Measurements from ENCODE around the gene ZP2. TPM values are rescaled to one million over a fixed set of nuclear protein-coding genes. Genes with fewer than 3 reads are reported as not detected.

ZP2 gene
- total RNA-seq, 5 donors from 2014 or later (not counting 1 experiment from before 2014, with no cell fraction given): not detected

DNA sequence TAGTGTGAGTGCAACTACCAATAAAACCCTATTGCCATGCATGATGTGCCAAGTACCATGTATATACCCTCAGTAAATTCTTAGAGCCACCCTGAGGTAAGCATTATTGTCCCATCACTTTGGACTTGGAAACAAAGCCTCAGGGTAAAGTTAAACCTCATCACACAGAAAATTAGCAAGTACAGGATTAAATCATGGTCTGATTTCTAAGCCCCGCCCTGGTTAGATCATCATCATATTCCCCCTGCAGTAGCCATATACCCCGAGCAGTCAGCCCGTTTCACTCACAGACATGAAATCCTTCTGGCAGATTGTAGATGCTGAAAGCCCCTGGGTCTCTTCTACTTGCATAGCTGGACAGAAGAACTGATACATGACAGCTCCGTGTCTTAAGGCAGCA, 4.8 kb downstream of the ZP2 start:
- DNase-seq (no peak), ATAC-seq (replicated peaks in 1 of 4) (no peak)
- no peaks in the 10 kb centered on the region for H3K36me3 ChIP-seq (ENCODE audit: control insufficient read depth in 2 of 2, extremely low read depth in 1 of 2, insufficient read depth in 1 of 2, low read length in 1 of 2)
- Mint-ChIP-seq H3K4me1 (no peaks in the 10 kb centered on the region), H3K36me3 (no peaks in the 10 kb centered on the region), H3K27ac (no peak overlapping the region), H3K27me3 (peaks cover 17 to 24% of the 10 kb centered on the region in 2 donors), H3K4me3 (no peak overlapping the region), H3K9me3 (no peaks in the 10 kb centered on the region)
- ChIA-PET CTCF (no interaction called here), POLR2A (no interaction called here)
- peaks cover 5 to 6% of the 10 kb centered on the region in 2 experiments for H3K27me3 ChIP-seq (replicated peaks in 1 of 2; ENCODE audit: control insufficient read depth in 2 of 2, extremely low read depth in 1 of 2, insufficient read depth in 2 of 2, low read length in 1 of 2)
- H3K9me3 ChIP-seq: no peaks in the 10 kb centered on the region
- no peak overlapping the region for H3K27ac ChIP-seq (ENCODE audit: low read length)
- no peaks in the 10 kb centered on the region for H3K4me1 ChIP-seq (ENCODE audit: control insufficient read depth in 1 of 2, extremely low read depth in 1 of 2, insufficient read depth in 2 of 2, low read length in 2 of 2)
- WGBS (ENCODE audit: insufficient coverage): 81% methylated on average over 3 of the region's 4 CpGs
- H3K4me3 ChIP-seq (ENCODE audit: control insufficient read depth in 1 of 2, extremely low read depth in 1 of 2, low read length in 1 of 2): no peak overlapping the region

DNA sequence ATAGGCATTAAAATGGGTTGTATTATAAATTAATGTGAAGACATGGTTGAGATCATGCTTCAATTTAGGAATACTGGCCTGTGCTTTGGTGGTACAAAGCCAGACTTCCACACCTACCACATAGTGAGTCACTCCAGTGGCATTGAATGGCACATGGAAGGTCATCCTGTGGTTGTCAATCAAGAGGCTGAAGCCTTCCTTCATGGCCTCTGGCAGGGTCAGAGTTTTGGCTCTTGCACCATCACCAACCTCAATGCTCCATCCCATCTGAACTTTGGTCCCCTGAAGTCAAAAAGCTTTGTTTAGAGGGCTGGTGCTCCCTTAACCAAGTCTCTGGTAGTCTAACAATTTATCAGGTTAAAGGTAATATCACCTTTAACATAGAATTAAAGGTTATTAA, 6.1 kb downstream of the ZP2 start:
- Histone ChIP-seq H3K27me3 (replicated peaks in 1 of 2; ENCODE audit: control insufficient read depth in 2 of 2, extremely low read depth in 1 of 2, insufficient read depth in 2 of 2, low read length in 1 of 2) (peaks cover 2 to 6% of the 10 kb centered on the region in 2 experiments), H3K27ac (ENCODE audit: low read length) (no peak overlapping the region), H3K36me3 (ENCODE audit: control insufficient read depth in 2 of 2, extremely low read depth in 1 of 2, insufficient read depth in 1 of 2, low read length in 1 of 2) (no peaks in the 10 kb centered on the region), H3K4me3 (ENCODE audit: control insufficient read depth in 1 of 2, extremely low read depth in 1 of 2, low read length in 1 of 2) (no peak overlapping the region), H3K4me1 (ENCODE audit: control insufficient read depth in 1 of 2, extremely low read depth in 1 of 2, insufficient read depth in 2 of 2, low read length in 2 of 2) (no peaks in the 10 kb centered on the region), H3K9me3 (no peaks in the 10 kb centered on the region)
- H3K27me3 Mint-ChIP-seq: peaks cover 19 to 24% of the 10 kb centered on the region in 2 donors
- H3K27ac Mint-ChIP-seq: no peak overlapping the region
- no peaks in the 10 kb centered on the region for H3K9me3 Mint-ChIP-seq
- no peak overlapping the region for H3K4me3 Mint-ChIP-seq
- CTCF ChIA-PET: no interaction called here
- DNase-seq (no peak), ATAC-seq (replicated peaks in 1 of 4) (no peak)
- H3K4me1 Mint-ChIP-seq: no peaks in the 10 kb centered on the region
- POLR2A ChIA-PET: no interaction called here
- H3K36me3 Mint-ChIP-seq: no peaks in the 10 kb centered on the region

DNA sequence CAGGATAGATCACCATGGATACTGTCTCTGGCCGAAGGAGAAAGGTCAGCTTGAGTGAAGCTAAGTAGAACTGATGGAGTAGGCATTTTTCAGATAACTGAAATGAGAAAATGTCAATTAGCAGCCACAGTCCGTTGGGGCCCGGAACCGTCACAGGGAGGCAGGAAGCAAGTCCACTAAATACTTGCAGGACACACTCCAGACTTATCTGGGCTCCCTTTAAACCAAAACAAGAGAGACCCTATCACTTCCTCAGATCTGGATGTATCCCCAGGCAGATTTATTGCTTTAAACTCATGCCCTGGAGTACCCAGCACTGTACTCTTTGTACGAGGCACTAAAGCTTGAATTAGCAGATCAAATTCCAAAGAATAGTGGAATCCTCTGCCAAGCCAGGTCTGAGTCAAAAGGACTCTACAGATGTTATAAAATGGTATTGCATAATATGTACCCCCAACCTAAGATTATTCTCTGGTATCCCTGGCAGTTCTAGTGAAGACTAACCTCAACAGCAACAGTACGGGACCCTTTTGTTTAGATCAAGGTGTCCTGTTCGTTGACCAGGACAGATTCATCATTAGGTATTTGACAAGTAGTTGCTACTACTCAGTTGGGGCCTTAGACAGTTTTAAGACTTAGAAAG, 8.1 kb downstream of the ZP2 start:
- Histone ChIP-seq H3K27ac (ENCODE audit: low read length) (no peak overlapping the region), H3K9me3 (no peaks in the 10 kb centered on the region), H3K27me3 (replicated peaks in 1 of 2; ENCODE audit: control insufficient read depth in 2 of 2, extremely low read depth in 1 of 2, insufficient read depth in 2 of 2, low read length in 1 of 2) (peaks cover 2 to 14% of the 10 kb centered on the region in 2 experiments), H3K4me3 (ENCODE audit: control insufficient read depth in 1 of 2, extremely low read depth in 1 of 2, low read length in 1 of 2) (no peak overlapping the region), H3K4me1 (ENCODE audit: control insufficient read depth in 1 of 2, extremely low read depth in 1 of 2, insufficient read depth in 2 of 2, low read length in 2 of 2) (no peaks in the 10 kb centered on the region), H3K36me3 (ENCODE audit: control insufficient read depth in 2 of 2, extremely low read depth in 1 of 2, insufficient read depth in 1 of 2, low read length in 1 of 2) (no peaks in the 10 kb centered on the region)
- peaks cover 17 to 18% of the 10 kb centered on the region in 2 donors for H3K27me3 Mint-ChIP-seq
- no peak for ATAC-seq (replicated peaks in 1 of 4)
- H3K27ac Mint-ChIP-seq: no peak overlapping the region
- H3K4me1 Mint-ChIP-seq: no peaks in the 10 kb centered on the region
- 53% methylated on average over 2 of the region's 7 CpGs for WGBS (ENCODE audit: insufficient coverage)
- no peaks in the 10 kb centered on the region for H3K9me3 Mint-ChIP-seq
- no peak for DNase-seq
- ChIA-PET POLR2A (no interaction called here), CTCF (no interaction called here)
- no peak overlapping the region for H3K4me3 Mint-ChIP-seq
- no peaks in the 10 kb centered on the region for H3K36me3 Mint-ChIP-seq

DNA sequence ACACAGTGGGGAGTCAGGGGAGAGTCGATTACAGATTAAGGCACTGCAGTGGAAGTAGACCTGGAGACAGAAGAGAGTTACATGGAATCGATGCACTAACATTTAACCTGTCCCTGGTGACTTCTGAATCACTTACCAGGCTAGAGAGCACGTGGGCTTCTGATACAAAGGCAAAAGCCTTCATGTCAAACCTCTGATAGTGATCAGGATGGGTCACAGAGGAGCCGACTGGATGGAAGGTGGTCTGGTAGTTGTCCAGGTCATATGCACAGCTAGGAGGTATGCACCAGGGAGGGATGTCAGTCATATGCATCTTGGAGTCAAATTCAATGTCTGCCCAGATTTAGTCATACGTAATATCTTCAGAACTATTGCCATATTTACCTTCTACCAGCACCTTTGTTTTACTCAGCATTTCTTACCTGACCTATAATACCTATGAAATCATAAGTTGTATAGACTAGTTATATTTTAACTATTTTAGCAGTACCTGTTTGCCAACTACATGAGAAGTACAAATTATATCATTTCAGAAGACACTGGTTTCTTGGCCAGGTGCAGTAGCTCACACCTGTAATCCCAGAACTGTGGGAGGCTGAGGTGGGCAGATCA, 11.7 kb downstream of the ZP2 start:
- Mint-ChIP-seq H3K4me3 (no peak overlapping the region), H3K36me3 (no peaks in the 10 kb centered on the region), H3K4me1 (peaks cover 0 to 2% (median 0%) of the 10 kb centered on the region in 3 donors), H3K27me3 (peaks cover 22 to 23% of the 10 kb centered on the region in 2 donors), H3K9me3 (no peaks in the 10 kb centered on the region), H3K27ac (no peak overlapping the region)
- ChIA-PET CTCF (interaction anchor here in 1 of 2 donors (0.7 kb wide), 1 partner anchor 359 kb away, joined by 3 read pairs; no protein-coding TSS in a partner anchor), POLR2A (no interaction called here)
- Histone ChIP-seq H3K4me3 (ENCODE audit: control insufficient read depth in 1 of 2, extremely low read depth in 1 of 2, low read length in 1 of 2) (no peak overlapping the region), H3K4me1 (ENCODE audit: control insufficient read depth in 1 of 2, extremely low read depth in 1 of 2, insufficient read depth in 2 of 2, low read length in 2 of 2) (no peaks in the 10 kb centered on the region), H3K27me3 (replicated peaks in 1 of 2; ENCODE audit: control insufficient read depth in 2 of 2, extremely low read depth in 1 of 2, insufficient read depth in 2 of 2, low read length in 1 of 2) (peaks cover 2 to 16% of the 10 kb centered on the region in 2 experiments), H3K36me3 (ENCODE audit: control insufficient read depth in 2 of 2, extremely low read depth in 1 of 2, insufficient read depth in 1 of 2, low read length in 1 of 2) (no peaks in the 10 kb centered on the region), H3K27ac (ENCODE audit: low read length) (no peak overlapping the region), H3K9me3 (no peaks in the 10 kb centered on the region)
- DNase-seq: no peak
- no peak for ATAC-seq (replicated peaks in 1 of 4)
- 42% methylated on average over 4 of the region's 5 CpGs for WGBS (ENCODE audit: insufficient coverage)

DNA sequence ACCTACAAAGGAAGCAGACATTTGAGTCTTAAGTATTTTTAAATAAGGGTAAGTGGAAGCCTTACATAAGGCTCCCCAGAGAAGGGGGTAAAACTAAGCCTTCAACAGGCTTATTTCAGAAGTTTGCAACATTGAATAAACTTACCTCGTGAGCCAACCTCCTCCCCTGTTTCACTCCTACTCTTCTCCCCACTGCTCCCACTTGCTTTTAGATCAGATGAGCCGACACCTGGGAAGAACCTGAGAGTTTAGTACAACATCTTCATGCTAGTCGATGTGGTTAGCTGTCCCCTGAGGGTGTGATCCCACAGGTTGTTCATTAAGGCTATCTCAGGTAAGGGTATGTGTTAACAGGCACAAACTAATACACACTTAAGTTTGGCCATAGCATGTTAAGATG, 13.8 kb downstream of the ZP2 start:
- no peaks in the 10 kb centered on the region for H3K4me1 ChIP-seq (ENCODE audit: control insufficient read depth in 1 of 2, extremely low read depth in 1 of 2, insufficient read depth in 2 of 2, low read length in 2 of 2)
- H3K9me3 ChIP-seq: no peaks in the 10 kb centered on the region
- CTCF ChIA-PET: no interaction called here
- POLR2A ChIA-PET: no interaction called here
- DNase-seq (no peak), ATAC-seq (replicated peaks in 1 of 4) (no peak)
- H3K36me3 ChIP-seq (ENCODE audit: control insufficient read depth in 2 of 2, extremely low read depth in 1 of 2, insufficient read depth in 1 of 2, low read length in 1 of 2): no peaks in the 10 kb centered on the region
- H3K4me3 Mint-ChIP-seq: no peak overlapping the region
- peaks cover 0 to 4% (median 0%) of the 10 kb centered on the region in 3 donors for H3K4me1 Mint-ChIP-seq
- no peak overlapping the region for H3K27ac ChIP-seq (ENCODE audit: low read length)
- peaks cover 0 to 17% of the 10 kb centered on the region in 2 experiments for H3K27me3 ChIP-seq (replicated peaks in 1 of 2; ENCODE audit: control insufficient read depth in 2 of 2, extremely low read depth in 1 of 2, insufficient read depth in 2 of 2, low read length in 1 of 2)
- peaks cover 23 to 32% of the 10 kb centered on the region in 2 donors for H3K27me3 Mint-ChIP-seq
- H3K36me3 Mint-ChIP-seq: no peaks in the 10 kb centered on the region
- no peak overlapping the region for H3K4me3 ChIP-seq (ENCODE audit: control insufficient read depth in 1 of 2, extremely low read depth in 1 of 2, low read length in 1 of 2)
- no CpG with 5 or more reads among the region's 3 CpGs for WGBS (ENCODE audit: insufficient coverage)
- H3K9me3 Mint-ChIP-seq: no peaks in the 10 kb centered on the region
- H3K27ac Mint-ChIP-seq: no peak overlapping the region

DNA sequence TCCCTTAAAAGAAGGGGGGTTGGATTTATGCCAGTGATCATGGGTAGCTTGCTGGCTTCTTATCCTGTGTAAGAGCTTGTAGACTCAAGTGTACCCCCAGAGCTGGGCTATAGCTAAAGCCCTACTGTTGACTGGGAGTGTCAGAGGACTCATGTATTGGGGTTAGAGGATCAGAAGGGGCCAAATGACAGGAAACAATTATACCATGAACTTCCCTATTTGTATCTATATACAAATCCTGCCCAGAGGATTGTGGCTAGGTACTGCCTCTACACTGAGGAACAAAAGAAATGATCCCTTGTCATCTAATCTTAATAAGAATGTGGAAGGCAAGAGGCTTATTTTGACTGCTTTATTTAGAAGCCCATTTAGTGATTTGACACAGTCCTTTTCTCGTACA, 14.3 kb downstream of the ZP2 start:
- H3K27ac ChIP-seq (ENCODE audit: low read length): no peak overlapping the region
- Mint-ChIP-seq H3K27ac (no peak overlapping the region), H3K4me1 (peaks cover 0 to 4% (median 0%) of the 10 kb centered on the region in 3 donors), H3K4me3 (no peak overlapping the region), H3K27me3 (peaks cover 19 to 32% of the 10 kb centered on the region in 2 donors), H3K36me3 (no peaks in the 10 kb centered on the region), H3K9me3 (no peaks in the 10 kb centered on the region)
- peaks cover 0 to 17% of the 10 kb centered on the region in 2 experiments for H3K27me3 ChIP-seq (replicated peaks in 1 of 2; ENCODE audit: control insufficient read depth in 2 of 2, extremely low read depth in 1 of 2, insufficient read depth in 2 of 2, low read length in 1 of 2)
- ATAC-seq (replicated peaks in 1 of 4) (no peak), DNase-seq (no peak)
- POLR2A ChIA-PET: no interaction called here
- CTCF ChIA-PET: no interaction called here
- H3K9me3 ChIP-seq: no peaks in the 10 kb centered on the region
- H3K4me1 ChIP-seq (ENCODE audit: control insufficient read depth in 1 of 2, extremely low read depth in 1 of 2, insufficient read depth in 2 of 2, low read length in 2 of 2): no peaks in the 10 kb centered on the region
- no CpG with 5 or more reads among the region's 1 CpG for WGBS (ENCODE audit: insufficient coverage)
- H3K36me3 ChIP-seq (ENCODE audit: control insufficient read depth in 2 of 2, extremely low read depth in 1 of 2, insufficient read depth in 1 of 2, low read length in 1 of 2): no peaks in the 10 kb centered on the region
- H3K4me3 ChIP-seq (ENCODE audit: control insufficient read depth in 1 of 2, extremely low read depth in 1 of 2, low read length in 1 of 2): no peak overlapping the region

All from T-cell (primary cell).